ENCODE results near the gene TYRP1. TPM values are rescaled to one million over a fixed set of nuclear protein-coding genes. Genes with fewer than 3 reads are reported as not detected.

TYRP1 gene
- total RNA-seq, 4 donors from 2014 or later = 0.63 to 0.83 TPM; not detected in 2

DNA sequence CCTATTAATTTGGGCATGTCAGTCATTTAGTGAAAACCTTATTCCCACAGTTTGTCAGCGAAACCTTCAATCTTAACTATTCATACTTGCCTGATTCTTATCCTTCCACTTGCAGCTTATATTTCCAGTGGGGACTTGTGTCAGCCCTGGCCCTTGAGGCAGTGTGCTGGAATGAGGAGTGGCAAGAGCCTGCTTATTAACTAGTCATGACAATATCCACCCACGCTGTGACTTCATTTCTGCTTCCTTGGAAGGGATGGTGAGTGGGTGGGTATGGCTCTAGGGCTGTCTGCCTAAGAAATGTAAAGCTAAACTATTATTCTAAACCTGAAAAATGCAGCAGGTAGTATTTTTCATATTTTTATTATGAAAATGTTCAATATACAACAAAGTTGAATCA lies 47.7 kb downstream of the TYRP1 start:
- Histone ChIP-seq H3K9me3 (no peaks in the 10 kb centered on the region), H3K4me1 (no peaks in the 10 kb centered on the region), H3K4me3 (no peak overlapping the region), H3K27me3 (no peaks in the 10 kb centered on the region), H3K36me3 (no peaks in the 10 kb centered on the region), H3K27ac (replicated peaks in 1 of 4) (no peak overlapping the region)
- WGBS = 86% methylated on average over 2 of the region's 2 CpGs
- DNase-seq (ENCODE audit: extremely low spot score) = no peak
- intact Hi-C loops (cut with DNase I) = no loop called here
- TF ChIP-seq POLR2AphosphoS5 (IDR thresholded peaks at IDR 0.05) = no peak
- no peak for TF ChIP-seq POLR2A (IDR thresholded peaks at IDR 0.05; ENCODE audit: low read depth)
- TF ChIP-seq EP300 (IDR thresholded peaks at IDR 0.05) = no peak
- TF ChIP-seq, protein P1, sequence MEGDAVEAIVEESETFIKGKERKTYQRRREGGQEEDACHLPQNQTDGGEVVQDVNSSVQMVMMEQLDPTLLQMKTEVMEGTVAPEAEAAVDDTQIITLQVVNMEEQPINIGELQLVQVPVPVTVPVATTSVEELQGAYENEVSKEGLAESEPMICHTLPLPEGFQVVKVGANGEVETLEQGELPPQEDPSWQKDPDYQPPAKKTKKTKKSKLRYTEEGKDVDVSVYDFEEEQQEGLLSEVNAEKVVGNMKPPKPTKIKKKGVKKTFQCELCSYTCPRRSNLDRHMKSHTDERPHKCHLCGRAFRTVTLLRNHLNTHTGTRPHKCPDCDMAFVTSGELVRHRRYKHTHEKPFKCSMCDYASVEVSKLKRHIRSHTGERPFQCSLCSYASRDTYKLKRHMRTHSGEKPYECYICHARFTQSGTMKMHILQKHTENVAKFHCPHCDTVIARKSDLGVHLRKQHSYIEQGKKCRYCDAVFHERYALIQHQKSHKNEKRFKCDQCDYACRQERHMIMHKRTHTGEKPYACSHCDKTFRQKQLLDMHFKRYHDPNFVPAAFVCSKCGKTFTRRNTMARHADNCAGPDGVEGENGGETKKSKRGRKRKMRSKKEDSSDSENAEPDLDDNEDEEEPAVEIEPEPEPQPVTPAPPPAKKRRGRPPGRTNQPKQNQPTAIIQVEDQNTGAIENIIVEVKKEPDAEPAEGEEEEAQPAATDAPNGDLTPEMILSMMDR (IDR thresholded peaks at IDR 0.05) = no peak

DNA sequence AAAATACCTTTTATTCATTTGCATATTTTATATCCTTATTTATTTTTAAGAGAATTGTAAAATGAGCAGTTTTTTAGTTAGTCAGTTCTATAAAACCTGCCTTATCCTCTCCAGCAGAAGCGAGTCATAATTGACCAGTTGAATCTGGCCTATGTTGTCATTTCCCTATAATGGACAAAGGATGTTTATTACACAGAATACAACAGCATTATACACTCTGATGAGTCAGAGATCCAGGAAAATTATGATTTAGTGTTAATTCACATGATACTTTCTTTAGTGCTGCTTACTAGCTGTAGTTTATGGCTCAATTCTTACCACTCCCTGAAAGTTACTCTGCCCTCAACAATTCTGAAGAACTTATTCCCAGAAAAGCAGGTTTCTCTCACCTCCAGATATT lies 54.8 kb downstream of the TYRP1 start:
- H3K27ac ChIP-seq (replicated peaks in 1 of 4) = no peak overlapping the region
- intact Hi-C loops (cut with DNase I) = no loop called here
- no peak for TF ChIP-seq POLR2A (IDR thresholded peaks at IDR 0.05; ENCODE audit: low read depth)
- TF ChIP-seq EP300 (IDR thresholded peaks at IDR 0.05) = no peak
- TF ChIP-seq, protein P1 (IDR thresholded peaks at IDR 0.05) = no peak
- no peak for TF ChIP-seq POLR2AphosphoS5 (IDR thresholded peaks at IDR 0.05)

DNA sequence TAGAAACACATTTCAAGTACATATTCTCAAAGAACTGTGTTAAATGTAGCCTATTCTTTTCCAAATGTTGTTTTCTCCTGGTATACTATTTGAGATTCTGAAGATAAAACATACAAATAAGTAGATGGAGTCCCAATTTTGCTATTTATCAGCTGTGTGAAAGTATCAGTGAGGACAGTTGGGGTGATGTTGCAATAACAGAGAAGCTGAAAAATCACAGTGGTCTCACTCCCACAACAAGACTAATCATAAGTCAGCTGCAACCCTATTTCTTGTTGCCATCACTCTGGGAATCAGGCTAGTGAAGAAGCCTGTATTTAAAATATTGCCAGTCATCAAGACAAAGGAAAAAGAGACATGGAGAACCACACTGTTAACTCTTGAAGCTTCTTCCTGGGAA lies 55.8 kb downstream of the TYRP1 start:
- Histone ChIP-seq H3K9me3 (no peaks in the 10 kb centered on the region), H3K4me1 (no peaks in the 10 kb centered on the region), H3K4me3 (no peak overlapping the region), H3K36me3 (no peaks in the 10 kb centered on the region), H3K27ac (replicated peaks in 1 of 4) (no peak overlapping the region), H3K27me3 (no peaks in the 10 kb centered on the region)
- TF ChIP-seq, protein P1 (IDR thresholded peaks at IDR 0.05) = no peak
- TF ChIP-seq POLR2AphosphoS5 (IDR thresholded peaks at IDR 0.05) (no peak), EP300 (IDR thresholded peaks at IDR 0.05) (no peak), POLR2A (IDR thresholded peaks at IDR 0.05; ENCODE audit: low read depth) (no peak)
- intact Hi-C loops (cut with DNase I) = no loop called here
- no peak for DNase-seq (ENCODE audit: extremely low spot score)

More for the DNA sequence above, 54.8 kb downstream of the TYRP1 start:
- 90% methylated on average over 1 of the region's 1 CpG for WGBS
- no peaks in the 10 kb centered on the region for H3K4me1 ChIP-seq
- H3K27me3 ChIP-seq = no peaks in the 10 kb centered on the region
- no peaks in the 10 kb centered on the region for H3K9me3 ChIP-seq
- no peak for DNase-seq (ENCODE audit: extremely low spot score)
- no peaks in the 10 kb centered on the region for H3K36me3 ChIP-seq
- H3K4me3 ChIP-seq = no peak overlapping the region

DNA sequence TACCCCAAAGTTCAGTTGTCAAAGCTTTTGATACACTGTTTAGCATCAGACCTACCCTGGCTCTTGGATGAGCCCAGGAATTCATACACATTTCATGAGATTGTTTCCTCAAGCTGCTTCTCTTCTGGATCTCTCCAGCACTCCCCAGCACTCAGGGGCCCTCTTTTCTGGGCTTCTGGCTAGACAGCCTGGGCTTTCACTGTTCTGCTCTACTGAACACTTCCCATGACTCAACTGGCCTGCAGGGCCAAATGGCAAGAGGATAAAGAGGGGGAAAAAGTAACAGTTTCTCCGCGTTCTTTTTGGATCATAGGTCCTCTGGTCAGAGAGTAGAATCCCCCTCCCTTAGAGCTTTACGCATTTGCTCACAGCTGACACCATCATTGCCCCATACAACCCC lies 60.7 kb downstream of the TYRP1 start:
- Histone ChIP-seq H3K27ac (replicated peaks in 1 of 4) (no peak overlapping the region), H3K9me3 (no peaks in the 10 kb centered on the region), H3K4me3 (no peak overlapping the region), H3K4me1 (no peaks in the 10 kb centered on the region), H3K36me3 (no peaks in the 10 kb centered on the region), H3K27me3 (no peaks in the 10 kb centered on the region)
- intact Hi-C loops (cut with DNase I) = no loop called here
- WGBS = 92% methylated on average over 3 of the region's 3 CpGs
- TF ChIP-seq POLR2AphosphoS5 (IDR thresholded peaks at IDR 0.05) (no peak), EP300 (IDR thresholded peaks at IDR 0.05) (no peak), POLR2A (IDR thresholded peaks at IDR 0.05; ENCODE audit: low read depth) (no peak)
- TF ChIP-seq, protein P1 (IDR thresholded peaks at IDR 0.05) = no peak
- no peak for DNase-seq (ENCODE audit: extremely low spot score)

DNA sequence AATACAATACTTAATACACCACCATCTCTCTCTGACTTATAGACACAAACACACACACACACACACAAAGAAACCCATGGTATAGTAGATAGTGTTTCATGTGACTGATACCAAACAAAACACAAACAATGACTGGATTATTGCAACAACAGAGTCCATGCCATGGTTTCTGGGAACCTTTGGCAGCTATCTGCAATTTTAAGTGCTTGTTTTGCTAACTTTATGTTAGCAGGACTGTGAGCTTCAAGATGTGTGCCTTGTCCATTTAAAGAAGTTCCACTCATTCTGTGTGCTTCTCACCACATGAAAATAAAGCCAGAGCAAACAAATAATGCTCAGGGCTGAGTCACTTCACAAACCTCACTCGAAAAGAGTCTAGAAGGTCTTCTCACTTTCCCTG lies 66.6 kb downstream of the TYRP1 start:
- Histone ChIP-seq H3K36me3 (no peaks in the 10 kb centered on the region), H3K4me3 (no peak overlapping the region), H3K27me3 (no peaks in the 10 kb centered on the region), H3K4me1 (no peaks in the 10 kb centered on the region), H3K9me3 (no peaks in the 10 kb centered on the region), H3K27ac (replicated peaks in 1 of 4) (no peak overlapping the region)
- WGBS = 85% methylated on average over 1 of the region's 1 CpG
- TF ChIP-seq POLR2AphosphoS5 (IDR thresholded peaks at IDR 0.05) (no peak), EP300 (IDR thresholded peaks at IDR 0.05) (no peak), POLR2A (IDR thresholded peaks at IDR 0.05; ENCODE audit: low read depth) (no peak)
- TF ChIP-seq, protein P1 (IDR thresholded peaks at IDR 0.05) = no peak
- DNase-seq (ENCODE audit: extremely low spot score) = no peak
- intact Hi-C loops (cut with DNase I) = no loop called here
